ENCODE measurements around the gene HNRNPK.
A peak's percentile ranks its signal among the peaks of the same experiment; 100 is the strongest.

The HNRNPK gene

GRCh38 chr9:83932011-83932410, 48.0 kb downstream of the HNRNPK start:
- no peak for DNase-seq

- DNase-seq, result no peak
Measured at GRCh38 chr9:83930881-83931280, 49.1 kb downstream of the HNRNPK start.

- no peak for DNase-seq
Measured at GRCh38 chr9:83927591-83927990, 52.4 kb downstream of the HNRNPK start.

DNA sequence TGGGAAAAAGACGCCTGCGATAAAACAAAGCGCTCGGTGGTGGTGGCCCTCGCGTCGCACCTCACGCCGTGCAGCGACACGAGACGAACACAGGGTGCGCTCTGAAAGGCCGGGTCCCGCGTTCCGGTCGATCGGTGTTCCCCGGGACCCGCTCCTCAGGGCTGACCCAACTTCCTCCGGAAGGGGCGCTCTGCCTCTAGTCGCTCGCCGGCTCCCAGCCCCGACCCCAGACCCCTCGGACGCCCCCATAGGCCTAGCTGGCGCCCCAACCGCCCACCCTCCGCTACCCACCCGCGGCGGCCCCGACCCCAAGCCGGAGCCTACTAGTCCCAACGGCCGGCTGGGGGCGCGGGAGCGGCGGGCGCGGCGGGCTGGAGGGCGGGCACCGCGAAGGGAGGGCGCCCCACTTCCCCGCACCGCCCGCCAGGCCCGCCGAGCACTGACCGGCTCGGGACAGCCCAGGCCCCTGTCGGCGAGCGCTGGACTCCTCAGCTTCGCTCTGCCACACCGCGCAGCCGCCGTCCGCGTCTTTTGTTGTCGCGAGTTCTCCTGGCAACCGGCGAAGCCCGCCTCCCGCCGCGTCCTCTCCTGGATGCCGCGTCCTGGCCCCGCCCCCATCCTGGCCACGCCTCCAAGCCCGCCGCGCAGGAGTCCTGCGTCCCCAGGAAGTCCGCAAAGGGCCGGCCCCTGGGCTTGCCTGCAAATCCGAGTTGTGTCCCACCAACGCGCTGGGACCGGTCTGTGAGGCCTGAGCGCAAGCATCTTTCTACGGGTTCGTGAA, 58.9 kb downstream of the HNRNPK start, which contains the start of gene KIF27:
KIF27 (minus strand) TSS at position 506 of the 781 bp plus-strand sequence. CDS start 5,841 bp downstream, outside the sequence.
- DNase-seq, result peak; percentile 94

GRCh38 chr9:83920469-83920926, 59.5 kb downstream of the HNRNPK start:
- peak; percentile 55 for DNase-seq

DNA sequence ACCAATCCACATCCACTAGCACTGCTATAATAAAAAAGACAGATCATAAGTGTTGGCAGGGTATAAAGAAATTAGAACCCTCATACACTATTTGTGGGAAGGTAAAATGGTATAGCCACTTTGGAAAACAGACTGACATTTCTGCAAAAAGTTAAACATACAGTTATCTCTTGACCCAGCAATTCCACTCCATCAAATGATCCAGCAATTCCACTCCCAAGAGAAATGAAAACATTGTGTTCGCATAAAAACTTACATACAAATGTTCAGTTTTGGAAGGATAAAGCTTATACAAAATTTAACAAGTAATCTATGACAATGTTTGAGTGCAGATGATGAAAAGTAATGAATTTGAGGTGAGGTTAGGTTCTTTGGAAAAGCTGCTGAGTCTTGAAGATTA, 60.9 kb downstream of the HNRNPK start:
- DNase-seq, result no peak
